Left forelimb (tissue), 1 donor: Measurements from ENCODE around the gene PDPK1.
A peak's percentile ranks its signal among the peaks of the same experiment; 100 is the strongest.
"Not testable (repeated sequence)": the region's sequence is repeated elsewhere in the genome, so short reads cannot be mapped to it uniquely, and the experiment has no call there.

Source experiments
- DNase-seq: peaks from one replicate; pipeline ENCODE4 v3.0.0-alpha.2; 2018; ENCODE audit warnings: low spot score

The PDPK1 gene

DNA sequence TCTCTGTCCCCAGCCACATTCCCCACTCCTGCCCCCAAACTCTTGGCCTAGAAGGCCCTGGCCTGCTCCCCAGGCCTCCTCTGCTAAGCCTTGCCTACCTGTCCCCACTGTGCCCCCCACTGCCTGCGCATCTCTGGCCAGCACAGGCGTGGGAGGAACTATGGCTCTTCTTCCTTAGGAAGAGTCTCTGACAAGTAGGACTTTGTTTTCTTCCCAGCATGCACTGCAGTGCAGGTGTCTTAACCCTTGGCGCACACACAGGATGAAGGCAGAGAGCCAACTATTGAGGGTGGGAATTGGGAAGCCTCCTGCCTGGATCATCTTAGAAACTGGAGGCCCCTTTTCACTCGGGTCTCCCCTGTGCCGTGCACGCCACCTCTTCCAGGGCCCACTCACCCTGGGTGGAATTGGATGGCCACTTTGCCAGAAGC, 14.0 kb upstream of the PDPK1 start:
- no peak for DNase-seq

DNA sequence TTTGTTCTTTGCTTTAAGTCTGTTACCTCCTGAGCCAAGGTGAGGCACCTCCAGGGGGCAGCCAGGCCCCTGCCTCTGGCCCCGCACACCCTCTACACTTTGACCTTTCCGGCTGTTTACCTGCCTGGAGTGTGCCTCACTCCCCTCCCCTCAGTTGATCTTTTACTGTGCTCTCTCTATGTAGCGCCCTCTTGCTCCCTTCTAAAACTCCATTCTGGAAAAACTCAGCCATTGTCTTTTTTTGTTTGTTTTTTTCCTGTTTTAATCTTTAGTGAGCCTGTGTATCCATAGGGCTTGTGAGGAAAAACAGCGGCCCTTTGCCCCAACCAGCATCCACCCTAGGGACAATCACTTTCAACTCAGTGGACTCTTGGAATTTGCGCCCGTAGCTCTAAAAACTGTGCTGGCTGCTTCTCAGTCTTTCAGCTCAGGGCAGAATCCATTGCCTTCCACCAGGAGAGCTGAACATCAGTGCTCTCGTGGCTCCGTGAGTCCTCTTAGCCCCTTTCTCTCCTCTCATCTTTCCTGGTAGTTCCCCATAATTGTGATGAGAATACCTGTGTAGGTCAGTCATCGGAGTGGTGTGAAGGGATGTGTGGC, 13.4 kb upstream of the PDPK1 start:
- DNase-seq, result no peak

DNA sequence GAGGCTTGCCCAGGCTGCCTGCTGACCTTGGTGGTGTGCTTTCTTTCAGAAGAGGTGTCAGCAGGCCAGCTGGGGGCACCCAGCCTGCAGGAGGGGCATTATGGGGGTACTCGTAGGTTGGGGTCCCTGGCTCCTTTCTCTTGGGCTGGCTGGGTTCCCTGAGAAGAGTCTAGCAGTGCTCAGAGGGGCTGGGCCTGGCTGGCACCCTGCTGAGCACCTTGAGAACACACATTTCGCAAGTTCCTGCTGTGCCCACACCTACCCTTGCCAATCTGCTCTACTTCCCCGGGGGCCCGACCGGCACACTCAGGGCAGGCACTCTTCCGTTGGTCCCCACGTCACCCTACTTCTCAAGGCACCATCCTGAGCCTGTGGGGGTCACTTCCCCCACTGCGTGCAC, 11.7 kb upstream of the PDPK1 start:
- no peak for DNase-seq

DNA sequence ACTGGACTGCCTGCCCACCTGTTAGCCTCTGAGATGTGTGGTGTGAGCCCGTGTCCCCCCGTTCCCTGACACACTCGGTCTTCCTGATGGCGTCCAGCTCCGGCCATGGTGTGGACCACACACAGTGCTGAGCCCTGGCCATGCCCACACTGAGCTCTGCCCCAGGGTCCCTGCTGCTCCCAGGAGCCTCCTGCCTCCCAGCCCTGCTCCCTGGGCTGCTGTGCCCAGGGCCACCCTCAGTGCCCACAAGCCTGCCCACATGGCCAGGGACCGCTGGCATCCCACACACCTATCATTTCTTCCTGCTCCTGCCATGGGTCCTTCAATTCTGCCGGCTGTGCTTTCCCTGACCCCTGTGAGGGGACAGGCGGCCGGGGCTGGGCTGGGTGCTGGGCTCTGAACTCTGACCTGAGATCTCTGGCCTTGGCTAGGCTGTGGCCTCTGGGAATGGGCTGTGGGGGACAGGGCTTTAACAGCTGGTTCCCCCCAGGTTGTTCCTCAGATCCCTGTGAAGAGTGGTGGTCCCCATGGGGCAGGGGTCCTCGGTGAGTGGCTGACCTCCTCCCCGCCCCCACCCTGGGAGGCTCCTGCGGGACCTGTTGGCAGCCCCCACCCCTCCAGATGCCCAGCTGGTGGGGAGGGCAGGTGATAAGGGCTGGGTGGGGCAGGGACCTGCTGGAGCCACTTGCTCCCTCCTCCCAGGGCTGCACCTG, 10.6 kb upstream of the PDPK1 start:
- no peak for DNase-seq

DNA sequence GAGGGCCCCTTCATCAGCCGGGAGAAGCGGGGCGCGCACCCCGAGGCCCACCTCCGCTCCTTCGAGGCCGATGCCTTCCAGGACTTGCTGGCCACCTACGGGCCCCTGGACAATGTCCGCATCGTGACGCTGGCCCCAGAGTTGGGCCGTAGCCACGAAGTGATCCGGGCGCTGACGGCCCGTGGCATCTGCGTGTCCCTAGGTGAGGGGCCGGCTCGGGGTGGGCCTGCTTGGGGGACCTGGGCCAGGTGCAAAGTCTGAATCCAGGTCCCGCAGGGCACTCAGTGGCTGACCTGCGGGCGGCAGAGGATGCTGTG, 10.1 kb upstream of the PDPK1 start:
- no peak for DNase-seq

DNA sequence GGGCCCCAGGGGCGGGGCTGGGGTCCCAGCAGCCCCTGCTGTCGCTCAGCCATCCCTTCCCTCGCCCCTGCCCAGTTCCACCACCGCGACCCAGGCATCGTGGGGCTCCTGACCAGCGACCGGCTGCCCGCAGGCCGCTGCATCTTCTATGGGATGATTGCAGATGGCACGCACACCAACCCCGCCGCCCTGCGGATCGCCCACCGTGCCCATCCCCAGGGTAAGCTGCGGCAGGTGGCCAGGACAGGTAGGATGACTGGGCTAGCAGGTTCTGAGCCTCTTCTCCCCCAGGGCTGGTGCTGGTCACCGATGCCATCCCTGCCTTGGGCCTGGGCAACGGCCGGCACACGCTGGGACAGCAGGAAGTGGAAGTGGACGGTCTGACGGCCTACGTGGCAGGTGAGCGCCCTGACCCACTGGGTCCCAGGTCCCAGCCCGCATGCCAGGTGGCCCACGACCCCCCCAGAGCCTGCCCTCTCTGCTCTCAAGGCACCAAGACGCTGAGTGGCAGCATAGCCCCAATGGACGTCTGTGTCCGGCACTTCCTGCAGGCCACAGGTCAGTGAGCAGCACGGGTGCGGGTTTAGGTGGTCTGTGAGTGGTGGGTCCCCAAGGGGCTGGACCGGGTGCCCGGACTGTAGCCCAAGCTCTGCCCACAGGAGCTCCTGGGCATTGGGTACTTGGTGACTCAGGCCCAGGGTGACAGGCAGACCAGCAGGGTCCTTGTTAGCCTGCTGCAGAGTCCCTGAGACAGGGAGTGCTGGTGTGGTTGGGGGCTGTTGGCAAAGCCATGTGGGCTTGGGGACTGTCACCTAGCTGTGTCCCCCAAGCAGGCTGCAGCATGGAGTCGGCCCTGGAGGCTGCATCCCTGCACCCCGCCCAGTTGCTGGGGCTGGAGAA, 9.4 kb upstream of the PDPK1 start:
- no peak for DNase-seq

DNA sequence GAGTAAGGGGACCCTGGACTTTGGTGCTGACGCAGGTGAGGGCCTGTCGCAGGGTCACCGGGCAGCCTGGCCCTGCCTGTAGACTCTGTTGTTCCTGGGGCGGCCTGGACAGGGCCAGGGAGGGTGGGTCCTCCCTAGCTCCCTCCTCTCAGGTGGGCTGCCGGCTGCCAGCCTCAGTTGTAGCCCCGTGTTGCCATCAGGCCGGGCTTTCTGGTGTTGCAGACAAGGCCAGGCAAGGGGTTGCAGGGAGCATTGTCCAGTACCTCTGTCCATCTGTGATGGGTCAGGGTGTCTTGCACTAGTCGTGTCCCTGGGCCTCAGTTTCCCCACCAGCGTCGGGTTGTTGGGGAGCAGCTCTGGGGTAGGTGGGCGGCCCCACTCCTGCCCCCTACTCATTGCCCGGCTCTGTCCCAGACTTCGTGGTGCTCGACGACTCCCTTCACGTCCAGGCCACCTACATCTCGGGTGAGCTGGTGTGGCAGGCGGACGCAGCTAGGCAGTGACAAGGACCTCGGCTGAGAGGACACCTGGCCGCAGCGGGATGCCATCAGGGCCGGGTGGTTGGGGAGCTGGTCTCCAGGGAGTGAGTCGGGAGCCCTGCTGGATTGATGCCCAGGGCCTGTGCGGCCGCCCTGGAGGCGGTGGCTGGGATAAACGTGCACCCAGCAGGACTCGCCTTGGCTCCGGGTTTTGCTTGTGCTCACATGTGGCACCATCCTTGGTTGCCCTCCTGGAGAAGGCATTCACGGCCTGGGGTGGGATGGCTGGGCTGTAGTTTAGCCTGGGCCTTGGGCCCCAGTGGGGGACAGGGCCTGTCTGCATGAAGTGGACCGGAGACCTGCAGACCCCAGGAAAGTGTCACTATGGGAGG, 8.5 kb upstream of the PDPK1 start:
- no peak for DNase-seq

DNA sequence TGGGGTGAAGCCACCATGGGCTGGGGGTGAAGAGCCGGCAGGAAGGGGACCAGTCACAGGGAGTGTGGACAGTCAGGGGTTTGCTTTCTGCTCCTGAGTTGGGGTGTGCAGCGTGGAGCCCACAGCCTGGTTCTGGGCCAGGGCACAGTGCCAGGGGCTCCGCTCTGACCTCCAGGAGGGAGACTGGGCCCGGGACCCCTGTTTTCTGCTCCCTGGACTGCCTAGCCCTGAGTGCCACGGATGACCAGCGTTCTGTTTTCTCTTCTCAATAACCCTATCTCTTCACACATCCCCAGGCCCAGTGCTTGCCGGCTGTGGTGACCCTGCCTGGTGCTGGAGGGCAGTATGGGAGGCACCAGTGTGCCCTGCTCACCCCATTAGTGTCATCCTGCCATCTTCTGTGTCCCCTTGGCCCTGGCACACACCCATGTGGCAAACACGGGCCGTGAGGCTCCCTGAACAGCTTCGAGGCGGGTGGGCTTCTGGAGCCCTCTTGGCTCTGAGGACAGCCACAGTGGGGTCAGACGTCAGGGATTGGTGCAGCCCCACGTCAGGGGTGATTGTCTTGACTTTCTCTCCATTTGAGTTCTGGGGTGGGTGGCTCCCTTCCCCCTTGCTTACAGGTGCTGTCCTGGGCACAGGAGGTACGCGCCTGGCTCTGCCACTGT, 7.7 kb upstream of the PDPK1 start:
- no peak for DNase-seq

DNA sequence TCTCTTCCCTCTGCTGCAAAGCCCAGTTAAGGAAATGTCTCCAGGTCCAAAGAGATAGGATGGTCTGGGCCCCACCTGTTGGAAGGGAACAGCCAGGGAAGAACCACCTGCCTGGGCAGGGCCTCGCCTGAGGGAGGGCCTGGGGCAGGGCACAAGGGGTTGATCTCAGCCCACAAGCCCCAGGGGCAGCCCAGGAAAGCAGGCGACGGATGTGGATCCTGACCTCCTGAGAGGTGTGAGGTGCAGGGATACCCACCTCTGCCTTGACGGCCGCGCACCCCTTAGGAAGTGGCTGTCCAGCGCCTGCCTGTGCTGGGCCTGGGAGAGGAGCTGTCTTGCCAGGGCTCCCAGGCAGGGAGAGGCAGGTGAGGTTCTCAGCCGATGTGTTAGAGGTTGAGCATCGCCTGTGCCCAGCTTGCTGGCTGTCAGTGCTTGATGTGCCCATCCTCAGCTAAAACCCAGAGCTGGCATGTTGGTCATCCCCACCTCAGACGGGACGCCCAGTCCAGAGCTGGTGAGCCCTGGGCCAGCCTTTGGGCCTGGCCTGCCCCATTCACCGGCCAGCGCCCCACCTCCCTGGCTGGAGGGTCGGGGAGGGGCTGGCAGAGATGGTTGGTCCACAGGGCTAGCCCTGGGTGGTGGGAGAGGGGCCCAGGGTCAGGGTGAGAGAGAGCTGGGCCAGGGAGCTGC, 7.0 kb upstream of the PDPK1 start:
- no peak for DNase-seq

DNA sequence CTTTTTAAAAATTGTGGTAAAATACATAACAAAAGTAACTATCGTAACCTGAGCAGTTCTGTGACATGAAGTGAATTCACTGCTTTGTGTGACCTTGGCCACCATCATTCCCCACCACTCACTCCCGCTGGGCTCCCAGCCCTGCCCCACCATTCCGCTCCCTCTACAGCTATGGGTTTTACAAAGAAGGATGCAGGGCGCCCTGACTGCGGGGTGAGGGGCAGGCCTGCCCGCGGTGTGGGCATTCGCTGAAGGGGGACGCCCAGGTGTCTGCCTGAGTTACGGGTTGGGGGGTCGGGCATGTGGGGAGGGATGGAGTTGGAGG, 6.5 kb upstream of the PDPK1 start, which contains the start of gene CEMP1:
Gene CEMP1 (minus strand): TSS at position 38 of the 325 bp plus-strand sequence. CDS start 335 bp downstream, outside the sequence.
- DNase-seq, result no peak

DNA sequence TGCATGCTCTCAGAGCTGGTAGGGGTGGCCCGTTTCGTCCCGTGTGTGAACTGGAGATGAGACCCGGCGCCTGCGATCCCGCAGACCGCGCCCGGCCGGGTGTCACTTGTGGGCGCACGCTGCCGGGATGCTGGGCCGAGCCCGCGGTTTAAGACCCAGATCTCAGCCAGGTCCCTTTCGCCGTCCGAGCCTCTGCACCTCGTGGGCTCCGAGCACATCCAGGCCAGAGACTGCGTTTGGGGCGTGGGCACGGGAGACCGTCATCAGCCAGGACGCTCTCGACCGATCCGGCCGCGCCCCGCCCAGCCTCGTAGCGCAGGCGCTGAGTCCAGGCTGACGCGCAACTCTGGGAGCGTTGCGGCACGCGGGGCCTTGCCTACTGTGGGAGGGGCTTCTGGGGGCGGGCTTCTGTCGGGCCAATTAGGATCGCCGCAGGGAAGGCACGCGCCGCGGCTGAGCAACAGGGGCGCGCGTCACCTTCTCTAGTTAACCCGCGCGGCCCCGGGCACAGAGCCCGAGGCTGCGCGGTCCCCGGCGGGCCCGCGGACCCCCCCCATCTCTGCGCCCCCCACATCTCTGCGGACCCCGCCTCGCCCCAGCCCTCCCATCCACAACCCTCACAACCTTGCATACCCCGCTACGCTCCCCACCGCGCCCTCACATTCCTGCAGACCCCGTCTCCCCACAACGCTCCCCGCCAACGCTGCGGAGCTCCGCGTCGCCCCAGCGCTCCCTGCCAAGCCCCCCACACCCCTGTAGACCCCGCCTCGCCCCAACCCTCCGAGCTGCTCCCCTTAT, 5.9 kb upstream of the PDPK1 start:
- peak; percentile 98 for DNase-seq

DNA sequence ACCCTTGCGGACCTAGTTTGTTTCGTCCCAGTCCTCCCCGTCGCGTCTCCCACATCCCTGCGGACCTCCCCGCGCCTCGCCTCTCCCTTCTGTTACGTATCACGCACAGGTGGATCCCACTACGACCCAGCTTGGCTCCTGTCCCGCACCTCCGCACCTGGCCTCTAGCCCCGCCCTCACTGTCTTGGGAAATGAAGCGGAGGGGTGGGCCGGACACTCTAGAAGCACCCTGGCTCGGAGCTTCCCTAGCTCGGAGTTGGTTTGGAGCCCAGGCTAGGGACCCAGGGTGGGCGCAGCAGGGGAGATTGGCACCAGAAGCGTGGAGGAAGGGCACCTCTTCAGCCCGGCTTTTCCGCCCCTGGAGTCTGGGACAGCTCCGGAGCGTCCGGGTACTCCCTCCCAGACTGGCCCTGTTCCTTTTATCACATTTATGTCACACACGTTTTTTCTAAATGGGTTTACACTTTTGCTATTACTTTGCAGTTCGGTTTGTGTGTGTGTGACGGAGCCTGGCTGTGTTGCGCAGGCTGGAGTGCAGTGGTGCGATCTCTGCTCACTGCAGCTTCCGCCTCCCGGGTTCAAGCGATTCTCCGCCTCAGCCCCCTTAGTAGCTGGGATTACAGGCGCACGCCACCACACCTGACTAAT, 5.2 kb upstream of the PDPK1 start:
- DNase-seq, result peak; percentile 74

DNA sequence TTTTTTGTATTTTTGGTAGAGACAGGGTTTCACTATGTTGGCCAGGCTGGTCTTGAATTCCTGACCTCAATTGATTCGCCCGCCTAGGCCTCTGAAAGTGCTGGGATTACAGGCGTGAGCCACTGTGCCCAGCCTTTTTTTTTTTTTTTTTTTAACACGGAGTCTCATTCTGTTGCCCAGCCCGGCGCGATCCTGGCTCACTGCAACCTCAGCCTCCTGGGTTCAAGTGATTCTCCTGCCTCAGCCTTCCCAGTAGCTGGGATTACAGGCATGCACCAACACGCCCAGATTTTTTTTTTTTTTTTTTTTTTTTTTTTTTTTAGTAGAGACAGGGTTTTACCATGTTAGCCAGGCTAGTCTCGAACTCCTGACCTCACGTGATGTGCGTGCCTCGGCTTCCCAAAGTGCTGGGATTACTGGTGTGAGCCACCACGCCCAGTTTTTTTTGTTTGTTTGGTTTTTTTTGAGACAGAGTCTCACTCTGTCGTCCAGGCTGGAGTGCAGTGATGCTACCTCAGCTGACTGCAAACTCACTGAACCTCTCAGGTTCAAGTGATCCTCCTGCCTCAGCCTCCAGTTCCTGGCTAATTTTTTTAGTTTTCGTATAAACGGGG, 4.6 kb upstream of the PDPK1 start:
- not testable (repeated sequence) for DNase-seq

DNA sequence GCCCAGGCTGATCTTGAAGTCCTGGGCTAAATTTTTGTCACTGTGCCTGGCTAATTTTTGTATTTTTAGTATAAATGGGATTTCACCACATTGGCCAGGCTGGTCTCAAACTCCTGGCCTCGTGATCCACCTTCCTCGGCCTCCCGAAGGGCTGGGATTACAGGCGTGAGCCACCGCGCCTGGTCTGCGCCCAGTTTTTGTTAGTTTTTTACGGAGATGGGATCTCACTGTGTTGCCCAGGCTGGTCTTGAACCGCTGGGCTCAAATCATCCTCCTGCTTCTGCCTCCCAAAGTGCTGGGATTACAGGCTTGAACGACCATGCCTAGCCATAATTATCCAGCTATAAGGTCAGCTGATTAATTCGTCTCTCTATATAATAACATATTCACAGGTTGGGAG, 3.9 kb upstream of the PDPK1 start:
- DNase-seq, result no peak

DNA sequence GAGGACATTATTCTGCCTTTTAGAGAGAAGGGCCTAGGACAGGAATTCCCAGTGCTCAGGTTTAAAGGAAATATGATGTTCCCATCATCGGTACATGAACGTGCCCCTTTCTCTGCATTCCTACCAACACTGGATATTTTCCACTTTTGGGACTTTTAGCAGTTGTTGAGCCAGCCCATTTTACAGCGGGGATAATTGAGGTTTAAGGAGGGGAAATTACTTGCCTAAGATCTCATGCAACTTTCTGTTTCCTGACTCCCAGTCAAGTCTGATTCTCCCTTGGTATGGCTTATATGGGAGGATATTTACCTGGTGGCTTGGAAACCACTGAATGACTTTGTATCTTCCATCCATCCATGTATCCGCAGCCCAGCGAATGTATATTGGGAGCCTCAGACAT, 3.5 kb upstream of the PDPK1 start:
- DNase-seq, result not testable (repeated sequence)

DNA sequence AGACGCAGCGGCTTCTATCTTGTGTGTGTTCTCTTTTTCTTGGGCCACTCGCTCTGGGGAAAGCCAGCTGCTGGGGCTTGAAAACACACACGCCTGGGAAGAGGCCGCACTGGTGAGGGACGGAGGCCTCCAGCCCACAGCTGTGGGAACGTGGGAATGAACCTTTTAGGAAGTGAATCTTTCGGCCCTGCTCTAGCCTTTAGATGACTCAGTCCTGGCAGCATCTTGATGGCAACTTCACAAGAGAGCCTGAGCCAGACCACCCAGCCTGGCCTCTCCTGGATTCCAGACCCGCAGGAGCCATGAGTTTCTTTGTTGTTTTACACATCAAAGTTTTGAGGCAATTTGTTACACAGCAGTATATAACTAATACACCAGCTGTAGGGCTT, 2.2 kb upstream of the PDPK1 start:
- no peak for DNase-seq

DNA sequence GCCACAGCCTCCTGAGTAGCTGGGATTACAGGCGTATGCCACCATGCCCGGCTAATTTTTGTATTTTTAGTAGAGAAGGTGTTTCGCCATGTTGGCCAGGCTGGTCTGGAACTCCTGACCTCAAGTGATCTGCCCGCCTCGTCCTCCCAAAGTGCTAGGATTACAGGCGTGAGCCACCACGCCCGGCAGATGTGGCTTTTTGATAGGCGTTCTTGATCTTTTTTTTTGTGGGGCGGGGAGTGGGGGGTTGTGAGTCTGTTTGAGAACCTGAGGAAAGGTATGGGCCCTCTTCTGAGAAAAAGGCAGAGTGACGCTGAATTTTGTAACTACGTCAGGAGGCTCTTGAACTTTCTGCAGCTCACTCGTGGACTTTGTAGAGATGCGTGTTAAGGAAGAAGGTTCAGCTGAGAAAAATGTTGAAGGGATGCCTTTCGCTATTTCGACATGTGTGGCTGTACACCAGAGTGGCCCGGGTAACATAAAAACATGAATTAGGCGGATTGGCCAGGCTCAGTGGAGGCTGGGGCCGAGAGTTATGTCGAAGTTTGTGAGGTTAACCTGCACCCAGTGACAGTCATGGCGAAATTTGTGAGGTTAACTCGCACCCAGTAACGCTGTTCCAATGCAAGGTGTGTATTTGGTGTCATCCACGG, 1.5 kb downstream of the PDPK1 start:
- not testable (repeated sequence) for DNase-seq

DNA sequence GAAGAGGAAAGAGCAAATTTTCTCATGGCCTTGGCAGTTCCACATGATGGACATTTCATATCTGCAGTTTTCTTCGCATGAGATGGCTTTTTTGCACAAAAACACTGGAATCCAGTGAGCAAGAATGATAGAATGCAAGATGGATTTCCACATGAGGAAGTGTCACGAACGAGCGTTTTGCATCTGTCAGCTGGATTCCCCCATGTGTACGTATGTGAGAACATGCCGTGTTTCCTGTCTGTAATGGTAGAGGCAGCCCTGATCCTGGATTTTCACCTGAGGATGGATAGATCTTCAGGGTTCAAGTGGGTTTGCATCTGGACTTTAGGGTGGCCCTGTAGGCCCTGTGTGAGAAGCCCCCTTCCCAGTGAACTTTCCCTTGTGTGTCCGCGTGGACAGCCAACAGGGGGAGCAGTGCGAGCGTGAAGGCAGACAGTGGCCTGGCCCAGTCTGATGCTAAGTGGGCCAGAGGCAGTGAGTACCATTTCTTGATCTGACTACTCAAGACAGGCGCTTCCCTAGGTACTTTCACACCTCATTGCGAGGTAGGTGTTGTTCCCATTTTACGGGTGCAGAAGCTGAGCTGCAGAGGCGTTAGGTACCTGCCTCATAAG, 2.1 kb downstream of the PDPK1 start:
- not testable (repeated sequence) for DNase-seq
